NCI-H187 treated with DMSO at 0.1 percent for 48 hours (cell line): Measurements from ENCODE around the gene FGG.

ENCODE experiments used
- DNase-seq: peaks from one replicate; lab custom pipeline; 2025; lab: John Stamatoyannopoulos, UW

The FGG gene

GRCh38 chr4:154612472-154613414, at the start of gene FGG:
Gene FGG (minus strand): TSS chr4:154612656. CDS start chr4:154612609, 47 bp downstream.
- no peak for DNase-seq

DNA sequence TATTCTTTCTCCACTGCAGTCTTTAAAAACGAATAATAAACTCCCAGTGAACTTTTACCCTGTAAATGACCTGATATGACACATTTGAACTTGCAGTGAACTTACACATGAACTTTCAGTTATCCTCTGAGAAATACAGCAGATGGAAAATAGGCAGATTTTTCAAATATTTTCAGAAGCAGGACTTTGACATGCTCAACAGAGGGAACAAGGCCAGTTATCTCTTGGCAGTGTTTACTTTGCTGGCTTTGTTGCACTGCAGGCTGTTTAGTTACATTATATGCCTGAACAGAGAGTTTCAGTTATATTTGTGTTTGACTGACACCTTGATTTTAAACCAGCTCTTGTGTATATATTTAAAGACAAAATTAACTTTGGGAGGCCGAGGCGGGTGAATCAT, 47.6 kb upstream of the FGG start:
- no peak for DNase-seq

- DNase-seq: no peak
These were observed 46.4 kb upstream of the FGG start for GRCh38 chr4:154658680-154659405.

DNA sequence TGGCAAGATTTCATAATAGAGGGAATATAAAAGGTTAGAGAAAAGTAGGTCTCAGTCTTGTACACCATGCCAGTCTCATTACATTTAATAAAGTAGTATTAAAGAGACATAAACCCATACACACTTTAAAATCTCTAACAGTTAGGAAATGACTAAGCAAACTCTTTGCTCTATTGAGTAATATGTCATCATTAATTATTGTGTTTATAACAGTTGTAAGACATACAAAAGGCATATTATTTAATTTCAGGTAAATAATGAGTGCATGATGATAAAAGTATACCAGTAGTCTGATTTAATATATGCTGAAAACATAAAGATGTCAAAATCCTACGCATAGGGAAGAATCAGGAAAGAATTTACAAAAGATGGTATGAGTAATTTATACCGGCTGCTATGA, 31.0 kb upstream of the FGG start:
- no peak for DNase-seq

GRCh38 chr4:154642373-154643009, 30.0 kb upstream of the FGG start:
- no peak for DNase-seq

- no peak for DNase-seq
These were observed 28.5 kb upstream of the FGG start for GRCh38 chr4:154640999-154641398.

- DNase-seq: no peak
These were observed 21.6 kb upstream of the FGG start for GRCh38 chr4:154634058-154634457.

GRCh38 chr4:154631828-154632227, 19.4 kb upstream of the FGG start:
- DNase-seq: no peak

DNA sequence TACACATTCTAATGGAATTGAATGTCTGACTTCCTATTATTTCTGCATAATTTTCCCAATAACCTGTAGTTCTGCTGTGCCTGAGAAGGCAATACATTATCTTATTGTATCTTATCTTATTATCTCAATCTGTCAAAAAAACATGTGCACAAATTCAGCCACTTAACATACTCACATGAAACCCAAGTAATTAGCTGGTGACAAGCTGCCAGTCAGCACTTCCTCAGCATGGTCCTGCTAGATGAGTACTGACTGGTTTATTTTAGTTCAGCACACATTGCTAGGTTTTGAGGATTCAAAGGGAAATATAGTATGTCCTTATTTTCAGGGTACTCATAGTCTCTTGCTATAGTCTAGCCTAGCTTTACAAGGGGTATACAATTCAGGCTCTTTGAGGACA, 17.9 kb upstream of the FGG start:
- DNase-seq: no peak

- DNase-seq: no peak
These were observed 14.5 kb upstream of the FGG start for GRCh38 chr4:154626793-154627484.

GRCh38 chr4:154625971-154626370, 13.5 kb upstream of the FGG start:
- DNase-seq: no peak

DNA sequence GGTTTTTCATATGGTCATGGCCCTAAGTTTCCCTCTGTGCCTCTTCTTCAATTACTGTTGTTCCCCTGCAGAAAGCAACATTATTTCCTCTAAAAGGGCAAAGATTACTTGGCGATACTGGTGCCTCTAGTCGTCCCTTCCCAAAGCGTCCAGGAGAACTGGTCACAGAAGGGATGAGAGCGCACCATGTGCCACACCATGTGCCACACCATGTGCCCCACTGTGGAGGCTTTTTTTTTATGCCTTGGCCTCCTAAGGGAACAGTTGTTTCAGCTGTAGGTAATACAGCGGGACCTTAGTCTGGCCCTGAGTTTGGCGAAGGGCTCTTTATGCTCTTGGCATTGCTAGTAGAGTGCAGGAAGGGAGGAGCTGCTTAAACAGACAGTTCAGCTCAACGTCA, 11.5 kb upstream of the FGG start:
- DNase-seq: no peak

DNA sequence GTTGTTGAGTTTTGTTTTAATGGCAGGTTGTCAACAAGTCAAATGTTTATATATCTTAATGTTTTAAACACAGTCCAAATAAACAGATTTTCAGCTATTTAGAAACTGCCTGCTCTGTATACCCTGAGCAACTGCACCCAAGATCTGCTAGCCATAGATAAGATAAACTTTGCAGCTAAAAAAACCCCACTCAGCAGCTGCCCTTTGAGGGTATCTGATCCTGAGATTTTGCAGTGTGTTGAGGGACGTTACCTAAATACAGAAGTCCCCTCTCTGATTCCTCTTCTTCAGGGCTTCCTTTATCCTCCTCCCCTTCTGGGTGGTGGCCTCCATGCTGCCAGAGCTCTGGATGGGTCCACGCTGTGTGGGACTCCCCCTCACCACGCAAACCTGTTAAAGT, 11.0 kb upstream of the FGG start:
- DNase-seq: no peak

DNA sequence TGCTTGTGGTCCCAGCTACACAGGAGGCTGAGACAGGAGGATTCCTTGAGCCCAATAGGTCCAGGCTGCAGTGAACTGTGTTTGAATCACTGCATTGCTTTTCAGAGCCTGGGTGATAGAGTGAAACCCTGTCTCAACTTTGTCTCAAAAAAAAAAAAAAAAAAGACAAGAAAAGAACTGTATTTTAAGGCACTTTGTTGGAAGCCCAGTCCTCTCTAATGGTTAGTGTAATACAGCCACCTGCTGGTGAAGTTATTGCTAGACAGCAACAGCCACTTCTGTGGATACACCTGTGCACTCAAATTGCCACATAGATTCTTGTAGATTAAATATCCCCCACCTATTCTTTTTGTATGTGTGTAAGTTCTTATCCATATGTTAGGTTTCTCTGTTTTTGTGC, 10.1 kb upstream of the FGG start:
- DNase-seq: no peak

GRCh38 chr4:154620111-154620510, 7.7 kb upstream of the FGG start:
- DNase-seq: no peak

- no peak for DNase-seq
These were observed 6.4 kb upstream of the FGG start for GRCh38 chr4:154618708-154619315.

DNA sequence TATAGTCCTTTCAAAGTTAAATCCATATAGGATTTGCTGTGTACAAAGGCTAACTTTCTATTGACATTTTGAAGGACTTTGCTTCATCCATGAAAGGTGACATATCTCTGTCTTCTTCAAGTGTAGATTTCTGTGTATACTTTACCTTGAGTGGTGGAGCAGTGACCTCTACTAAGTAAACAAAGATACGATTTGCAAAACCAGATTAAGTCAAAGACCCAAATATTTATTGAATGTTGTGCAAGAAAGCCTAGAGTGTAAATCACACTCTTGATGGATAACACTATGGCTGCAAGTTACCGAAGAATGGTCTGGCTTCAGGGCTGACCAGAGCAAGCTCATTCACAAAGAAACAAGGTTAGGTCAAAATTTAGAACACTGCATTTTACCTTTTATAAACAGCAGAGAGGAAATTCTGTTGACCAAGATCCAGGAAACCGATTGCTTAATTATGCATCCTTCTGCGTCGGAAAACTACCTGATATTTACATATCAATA, 5.4 kb upstream of the FGG start:
- no peak for DNase-seq

- DNase-seq: no peak
These were observed 4.3 kb upstream of the FGG start for GRCh38 chr4:154616731-154617130.

DNA sequence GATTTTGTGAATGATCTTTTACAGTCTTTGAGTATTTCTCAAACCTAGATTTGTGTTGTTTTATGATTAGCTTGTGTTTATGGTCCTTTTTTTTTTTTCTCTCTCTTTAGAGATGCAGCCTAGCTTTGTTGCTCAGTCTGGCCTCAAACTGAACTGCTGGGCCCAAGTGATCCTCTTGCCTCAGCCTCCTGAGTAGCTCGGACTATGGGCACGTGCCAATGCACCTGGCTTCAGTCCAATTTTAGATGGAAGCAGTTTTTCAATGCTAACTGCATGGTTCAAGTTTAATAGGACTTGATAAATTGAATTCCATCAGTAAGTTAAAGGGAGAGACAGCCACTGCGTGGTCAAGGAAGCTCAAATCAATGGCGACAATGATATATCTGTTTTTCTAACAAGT, 3.8 kb upstream of the FGG start:
- DNase-seq: no peak

GRCh38 chr4:154615211-154615610, 2.8 kb upstream of the FGG start:
- DNase-seq: no peak

DNA sequence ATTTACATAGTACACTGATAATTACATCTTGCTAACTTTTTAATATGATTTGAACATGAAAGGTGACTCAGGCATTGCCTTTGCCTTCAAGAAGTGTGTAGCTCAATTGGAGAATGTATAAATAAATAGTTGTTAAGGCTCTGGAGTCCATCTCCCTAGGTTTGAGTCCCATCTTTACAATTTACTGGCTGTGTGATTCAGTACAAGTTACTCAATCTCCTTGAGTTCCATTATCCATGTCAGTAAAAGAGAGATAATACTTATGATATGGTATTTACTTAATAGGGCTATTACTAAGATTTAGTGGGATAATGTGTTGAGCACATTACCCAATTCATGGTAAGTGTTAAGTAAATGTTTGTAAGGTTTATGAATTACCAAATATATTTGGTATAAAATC, 1.9 kb upstream of the FGG start:
- DNase-seq: no peak

- no peak for DNase-seq
These were observed 623 bp downstream of the FGG start for GRCh38 chr4:154611833-154612232.
